Measurements from ENCODE around the gene S100A13. TPM values are rescaled to one million over a fixed set of nuclear protein-coding genes. Genes with fewer than 3 reads are reported as not detected.
A peak's percentile ranks its signal among the peaks of the same experiment; 100 is the strongest.

The S100A13 gene
- total RNA-seq, 1 experiment from 2014 or later: 55.0 TPM

DNA sequence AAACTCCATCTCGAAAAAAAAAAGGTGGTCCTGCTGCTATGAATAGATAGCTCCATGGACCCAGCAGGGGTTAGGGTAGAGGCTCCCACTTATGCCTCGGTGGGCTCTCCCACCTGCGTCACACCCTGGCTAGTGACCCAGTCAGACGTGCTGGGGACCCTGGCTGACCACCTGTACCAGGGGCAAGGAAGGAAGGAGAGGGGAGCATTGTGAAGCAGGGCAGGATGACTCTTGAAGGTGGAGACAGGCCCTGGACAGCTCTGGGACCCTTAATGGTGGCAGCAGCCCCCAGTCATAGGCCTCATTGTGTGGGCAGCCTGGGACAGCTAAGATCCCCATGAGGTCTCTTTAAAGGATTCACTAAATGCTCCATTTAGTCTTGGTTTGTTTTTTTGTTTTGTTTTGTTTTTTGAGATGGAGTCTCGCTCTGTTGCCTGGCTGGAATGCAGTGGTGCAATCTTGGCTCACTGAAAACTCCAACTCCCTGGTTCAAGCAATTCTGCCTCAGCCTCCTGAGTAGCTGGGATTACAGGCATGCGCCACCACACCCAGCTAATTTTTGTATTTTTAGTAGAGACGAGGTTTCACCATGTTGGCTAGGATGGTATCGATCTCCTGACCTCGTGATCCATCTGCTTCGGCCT is 20.8 kb upstream of the S100A13 start:
- H2BK15ac ChIP-seq (ENCODE audit: low read depth, low read length): no peak overlapping the region
- H3K4ac ChIP-seq (ENCODE audit: low read depth, low read length): no peak overlapping the region
- no peak overlapping the region for H2BK5ac ChIP-seq (ENCODE audit: insufficient read length, low read length)
- Mint-ChIP-seq H3K27me3 (ENCODE audit: low read depth) (peaks cover 4% of the 10 kb centered on the region; the same call in 1 of the 2 replicates), H3K27ac (peak overlapping the region in 1 of 3 experiments; percentile 91; a peak in 3 of 7 replicates), H3K36me3 (ENCODE audit: insufficient read depth in 1 of 3, low read depth in 3 of 3) (peaks cover 19 to 37% (median 35%) of the 10 kb centered on the region in 3 experiments; a peak in 6 of 7 replicates), H3K4me1 (peaks cover 6% of the 10 kb centered on the region in 2 experiments), H3K9me3 (no peaks in the 10 kb centered on the region), H3K4me3 (no peak overlapping the region)
- no peak overlapping the region for H3K27ac ChIP-seq (ENCODE audit: insufficient read length, low read depth, low read length)
- peak overlapping the region; percentile 64; the same call in 1 of the 2 replicates for H3K14ac ChIP-seq (ENCODE audit: insufficient read depth, low read length)
- no peaks in the 10 kb centered on the region for H3K4me1 ChIP-seq (ENCODE audit: insufficient read depth, low read length)
- H3K79me2 ChIP-seq (ENCODE audit: insufficient read depth, low read length): no peaks in the 10 kb centered on the region
- no CpG with 5 or more reads among the region's 10 CpGs for WGBS (ENCODE audit: extremely low coverage, insufficient read length, low lambda C conversion rate)
- DNase-seq: no peak
- H3K9ac ChIP-seq (ENCODE audit: extremely low read depth, insufficient read length, low read length): no peak overlapping the region
- H3K18ac ChIP-seq (ENCODE audit: insufficient read length, low read depth, low read length): peak overlapping the region; percentile 29
- H2BK20ac ChIP-seq (ENCODE audit: low read depth, low read length, poor library complexity, severe bottlenecking): no peak overlapping the region
- H2AFZ ChIP-seq (ENCODE audit: low read length): no peak overlapping the region
- no peak overlapping the region for H3K4me2 ChIP-seq (ENCODE audit: insufficient read depth, insufficient read length, low read length)
- H4K20me1 ChIP-seq (ENCODE audit: control insufficient read depth, insufficient read depth, insufficient read length): no peaks in the 10 kb centered on the region
- no peaks in the 10 kb centered on the region for H3K27me3 ChIP-seq (ENCODE audit: insufficient read depth, low read length)
- H3K9me3 ChIP-seq (ENCODE audit: control insufficient read depth, low read depth, low read length): no peaks in the 10 kb centered on the region
- H3K23ac ChIP-seq (ENCODE audit: insufficient read length, low read depth, low read length): no peak overlapping the region
- H2AK5ac ChIP-seq (ENCODE audit: insufficient read length, low read length): no peak overlapping the region
- H4K5ac ChIP-seq (ENCODE audit: insufficient read length, low read depth, low read length): no peak overlapping the region
- H2BK120ac ChIP-seq (ENCODE audit: low read depth, low read length, poor library complexity, severe bottlenecking): no peak overlapping the region
- no peak overlapping the region for H4K91ac ChIP-seq (ENCODE audit: insufficient read length, low read depth, low read length)
- no peaks in the 10 kb centered on the region for H3K79me1 ChIP-seq (ENCODE audit: insufficient read depth, low read depth, low read length, poor library complexity, severe bottlenecking)
- no peak overlapping the region for H3T11ph ChIP-seq (ENCODE audit: low read length)
- TF ChIP-seq, protein P1, sequence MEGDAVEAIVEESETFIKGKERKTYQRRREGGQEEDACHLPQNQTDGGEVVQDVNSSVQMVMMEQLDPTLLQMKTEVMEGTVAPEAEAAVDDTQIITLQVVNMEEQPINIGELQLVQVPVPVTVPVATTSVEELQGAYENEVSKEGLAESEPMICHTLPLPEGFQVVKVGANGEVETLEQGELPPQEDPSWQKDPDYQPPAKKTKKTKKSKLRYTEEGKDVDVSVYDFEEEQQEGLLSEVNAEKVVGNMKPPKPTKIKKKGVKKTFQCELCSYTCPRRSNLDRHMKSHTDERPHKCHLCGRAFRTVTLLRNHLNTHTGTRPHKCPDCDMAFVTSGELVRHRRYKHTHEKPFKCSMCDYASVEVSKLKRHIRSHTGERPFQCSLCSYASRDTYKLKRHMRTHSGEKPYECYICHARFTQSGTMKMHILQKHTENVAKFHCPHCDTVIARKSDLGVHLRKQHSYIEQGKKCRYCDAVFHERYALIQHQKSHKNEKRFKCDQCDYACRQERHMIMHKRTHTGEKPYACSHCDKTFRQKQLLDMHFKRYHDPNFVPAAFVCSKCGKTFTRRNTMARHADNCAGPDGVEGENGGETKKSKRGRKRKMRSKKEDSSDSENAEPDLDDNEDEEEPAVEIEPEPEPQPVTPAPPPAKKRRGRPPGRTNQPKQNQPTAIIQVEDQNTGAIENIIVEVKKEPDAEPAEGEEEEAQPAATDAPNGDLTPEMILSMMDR (conservative IDR thresholded peaks at IDR 0.05): no peak
- H3K56ac ChIP-seq (ENCODE audit: insufficient read length, low read depth, low read length): no peak overlapping the region
- no peaks in the 10 kb centered on the region for H3K23me2 ChIP-seq (ENCODE audit: insufficient read length, low read depth, low read length, poor library complexity, severe bottlenecking)
- H2BK12ac ChIP-seq (ENCODE audit: insufficient read length, low read depth, low read length): no peak overlapping the region
- no peak overlapping the region for H4K8ac ChIP-seq (replicated peaks; ENCODE audit: insufficient read length, low read depth, low read length)

All from H9 (cell line).